ENCODE results near the gene LRRC57.

LRRC57 gene

DNA sequence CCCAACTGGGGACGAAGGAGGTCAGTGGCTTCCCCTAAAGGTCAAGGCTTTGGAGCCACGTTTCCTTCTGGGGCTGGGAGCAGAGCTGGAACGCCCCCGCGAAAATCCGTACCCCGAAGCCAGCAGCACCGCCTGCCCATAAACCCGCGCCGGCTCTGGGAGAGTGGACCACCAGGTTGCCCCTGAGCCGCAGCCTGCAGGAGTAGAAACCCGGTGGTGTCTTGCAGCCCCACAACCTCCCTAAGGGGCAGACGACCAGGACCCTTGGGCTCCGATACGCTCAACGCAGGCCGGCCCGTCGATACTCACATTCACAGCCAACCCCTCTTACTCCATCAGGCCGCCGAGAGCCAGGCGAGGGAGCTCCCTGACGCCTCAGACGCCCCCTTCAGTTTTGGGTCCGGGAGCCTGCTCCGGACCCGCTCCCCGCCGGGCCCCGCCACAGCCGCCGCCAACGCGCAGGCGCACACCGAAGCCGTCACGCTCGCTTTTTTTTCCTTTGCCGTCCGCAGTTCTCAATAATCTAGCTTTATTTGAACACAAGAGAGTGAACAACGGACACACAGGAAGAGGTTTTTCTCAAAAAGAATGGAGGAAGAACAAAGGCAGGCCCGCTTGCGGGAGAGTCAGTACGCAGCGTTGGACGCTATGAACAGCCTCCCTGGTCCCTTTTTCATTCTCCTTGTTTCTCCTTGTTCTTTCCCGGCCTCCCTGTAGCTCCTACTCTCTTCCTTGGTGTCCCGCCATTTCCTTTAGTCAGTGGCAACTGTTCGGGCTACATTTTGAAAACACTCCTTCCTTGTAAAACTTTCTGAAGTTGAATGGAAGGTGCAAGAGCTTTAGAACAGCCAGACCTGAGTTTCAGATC, 57.7 kb downstream of the LRRC57 start, which contains the start of gene ZNF106:
ZNF106 (minus strand) TSS at position 471 of the 868 bp plus-strand sequence. CDS start 18,852 bp downstream, outside the sequence.
- DNase-seq (ENCODE audit: low read depth), result peak; percentile 68

DNA sequence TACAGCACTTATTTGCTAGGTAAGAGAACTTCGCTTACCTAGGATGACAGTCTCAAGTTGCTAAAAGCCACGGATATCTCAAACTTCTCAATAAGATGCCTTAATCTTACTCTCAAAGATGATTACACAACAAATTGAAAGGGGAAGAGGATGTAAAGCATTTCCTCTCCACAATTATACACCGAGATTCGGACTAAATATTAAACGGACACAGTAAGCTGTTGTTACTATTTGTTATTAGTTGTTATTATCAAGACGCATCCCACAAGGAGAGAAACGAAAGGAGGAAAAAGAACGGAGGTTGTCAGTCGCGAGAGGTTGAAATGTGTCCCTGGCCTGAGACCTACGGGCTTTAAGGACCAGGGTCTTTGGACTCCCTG, 58.3 kb downstream of the LRRC57 start:
- no peak for DNase-seq (ENCODE audit: low read depth)

Data from stimulated activated CD8-positive, alpha-beta memory T cell treated with anti-CD3 and anti-CD28 coated beads, Interleukin-15, amount 100 ng/mL, for 24 hours (primary cell).